NOMO-1 (cell line): ENCODE measurements around the gene ZNF248.
"Not testable (repeated sequence)": the region's sequence is repeated elsewhere in the genome, so short reads cannot be mapped to it uniquely, and the experiment has no call there.

ENCODE experiments used
- DNase-seq, 2 experiments: peaks; one replicate each; lab custom pipeline; 2025; ENCODE audit not compliant: unreplicated experiment in 2 of 2; lab: John Stamatoyannopoulos, UW

The ZNF248 gene

DNA sequence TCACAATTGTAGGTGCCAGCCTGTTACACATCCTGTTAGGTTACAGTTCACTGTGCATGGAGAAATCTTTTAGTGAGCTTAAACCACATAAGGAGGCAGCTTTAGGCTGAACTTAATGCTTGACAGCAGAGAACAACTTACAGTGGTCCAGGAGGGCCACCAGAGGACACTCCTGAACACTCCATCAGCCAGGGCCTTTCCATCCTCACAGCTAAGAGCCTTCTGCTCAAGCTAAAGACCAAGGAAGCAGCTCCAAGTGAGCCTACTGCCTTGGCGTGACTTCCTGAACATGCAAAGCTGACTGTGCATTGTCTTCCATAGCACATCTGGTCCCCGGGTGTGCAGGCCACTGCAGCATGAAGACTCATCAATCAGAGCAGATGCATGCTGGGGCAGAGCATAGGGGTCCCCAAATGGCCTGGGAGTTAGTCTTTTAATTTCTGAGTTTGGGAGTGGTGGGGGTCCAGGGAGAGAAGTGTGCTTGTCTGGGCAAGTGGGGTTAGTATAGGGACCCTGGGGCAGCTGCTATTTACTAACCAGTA lies 105.0 kb downstream of the ZNF248 start:
- no peak for DNase-seq

DNA sequence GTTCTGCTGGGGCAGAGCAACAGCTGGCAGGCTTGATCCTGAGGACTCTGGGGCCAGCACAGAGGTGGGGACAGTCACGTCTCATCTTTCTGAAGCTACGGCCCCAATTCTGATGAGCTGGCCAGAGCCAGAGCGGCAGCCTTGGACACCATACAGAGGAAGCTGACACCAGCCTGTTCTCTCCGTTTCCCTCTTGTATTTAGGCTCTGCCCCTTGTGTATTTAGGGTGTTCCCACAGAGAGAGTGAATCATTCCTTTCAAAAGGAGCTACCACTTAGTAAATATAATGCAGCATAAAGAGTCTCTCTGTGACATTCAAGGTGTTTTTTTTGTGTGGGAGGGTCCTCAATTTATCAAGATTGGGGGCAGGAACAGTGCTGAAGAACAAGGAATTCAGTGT lies 109.2 kb downstream of the ZNF248 start:
- no peak for DNase-seq

DNA sequence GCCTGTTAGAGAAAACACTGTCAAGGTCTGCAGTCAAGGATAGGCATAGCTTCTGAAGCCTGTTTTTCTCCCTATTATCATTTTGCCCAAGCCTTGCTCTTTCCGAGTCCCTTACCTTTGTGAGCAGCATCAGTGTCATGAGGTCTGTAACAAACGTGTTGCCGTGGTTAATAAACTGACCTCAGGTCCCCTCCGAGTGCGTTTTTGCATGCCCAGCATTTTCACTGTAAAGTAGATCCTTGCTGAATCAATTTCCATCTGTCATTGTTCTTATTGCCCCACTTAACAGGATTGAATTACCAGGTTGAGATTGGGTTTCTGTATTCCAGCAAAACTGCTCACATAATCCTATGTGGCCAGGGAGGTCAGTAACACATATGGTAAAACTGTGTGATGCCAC lies 110.3 kb downstream of the ZNF248 start:
- DNase-seq, result no peak

DNA sequence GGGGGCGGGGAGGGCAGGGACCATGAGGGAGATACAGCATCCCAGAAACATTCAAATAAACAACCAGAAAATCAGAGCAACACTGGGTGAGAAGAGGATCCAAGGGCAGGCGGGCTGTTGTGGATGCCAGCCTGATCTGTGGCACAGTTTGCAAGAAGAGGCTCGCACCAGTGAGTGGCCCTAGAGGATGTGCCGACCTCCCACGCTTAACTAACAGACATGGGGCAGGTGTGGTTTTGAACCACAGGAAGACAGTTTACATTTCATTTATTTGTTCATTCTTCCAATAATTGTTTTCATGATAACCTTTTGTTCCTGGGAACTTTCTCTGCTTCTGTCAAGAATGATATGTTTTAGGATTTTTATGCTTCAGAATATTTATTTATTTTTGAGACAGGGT lies 115.6 kb downstream of the ZNF248 start:
- DNase-seq, result no peak

DNA sequence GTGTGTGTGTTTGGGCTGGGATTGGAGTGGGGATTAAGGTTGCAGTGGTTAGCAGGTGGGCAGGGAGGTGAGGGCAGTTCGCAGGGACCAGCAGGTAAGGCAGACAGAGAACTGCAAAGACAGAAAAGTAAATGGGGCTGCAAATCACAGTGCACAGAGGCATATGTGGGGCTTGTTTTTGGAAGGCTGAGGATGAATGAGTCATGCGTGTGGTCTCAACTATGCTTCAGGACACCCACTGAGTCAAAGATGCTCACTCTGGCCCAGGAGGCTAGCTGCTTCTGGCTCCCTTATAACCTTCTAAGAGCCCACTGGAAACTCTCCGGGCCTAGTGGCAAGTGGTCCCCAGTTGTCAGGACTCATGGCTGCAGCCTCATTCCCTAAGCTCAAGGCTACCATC lies 118.2 kb downstream of the ZNF248 start:
- DNase-seq, result no peak

DNA sequence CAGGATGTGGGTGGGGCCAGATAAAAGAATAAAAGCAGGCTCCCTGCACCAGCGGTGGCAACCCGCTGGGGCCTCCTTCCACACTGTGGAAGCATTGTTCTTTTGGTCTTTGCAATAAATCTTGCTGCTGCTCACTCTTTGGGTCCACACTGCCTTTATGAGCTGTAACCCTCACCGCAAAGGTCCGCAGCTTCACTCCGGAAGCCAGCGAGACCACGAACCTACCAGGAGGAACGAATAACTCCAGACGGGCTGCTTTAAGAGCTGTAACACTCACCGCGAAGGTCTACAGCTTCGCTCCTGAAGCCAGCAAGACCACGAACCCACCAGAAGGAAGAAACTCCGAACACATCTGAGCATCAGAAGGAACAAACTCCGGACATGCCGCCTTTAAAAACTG lies 119.2 kb downstream of the ZNF248 start:
- not testable (repeated sequence) for DNase-seq

DNA sequence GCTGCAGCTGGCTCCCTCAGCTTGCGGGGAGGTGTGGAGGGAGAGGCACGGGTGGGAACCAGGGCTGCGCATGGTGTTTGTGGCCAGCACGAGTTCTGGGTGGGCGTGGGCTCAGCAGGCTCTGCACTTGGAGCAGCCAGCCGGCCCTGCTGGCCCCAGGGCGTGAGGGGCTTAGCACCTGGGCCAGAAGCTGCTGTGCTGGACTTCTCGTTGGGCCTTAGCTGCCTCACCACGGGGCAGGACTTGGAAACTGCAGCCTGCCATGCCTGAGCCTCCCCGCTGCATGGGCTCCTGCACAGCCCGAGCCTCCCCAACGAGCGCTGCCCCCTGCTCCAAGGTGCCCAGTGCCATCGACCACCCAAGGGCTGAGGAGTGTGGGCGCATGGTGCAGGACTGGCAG lies 120.1 kb downstream of the ZNF248 start:
- DNase-seq, result no peak

DNA sequence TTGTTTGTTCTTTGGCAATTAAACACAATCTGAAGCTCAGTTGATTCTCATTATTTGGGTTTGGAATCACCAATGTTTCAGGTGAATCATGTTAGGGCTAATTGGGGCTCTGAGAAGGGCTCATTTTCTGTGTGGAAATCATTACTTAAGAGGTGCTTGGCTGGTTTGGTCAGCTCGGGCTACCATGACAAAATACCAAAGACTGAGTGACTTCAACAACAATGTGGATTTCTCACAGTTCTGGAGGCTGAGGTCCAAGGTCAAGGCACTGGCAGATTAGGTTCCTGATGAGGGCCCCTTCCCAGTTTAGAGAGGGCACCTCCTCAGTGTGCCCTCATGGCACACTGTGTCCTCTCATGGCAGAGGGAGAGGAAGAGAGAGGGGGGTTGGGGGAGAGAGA lies 121.3 kb downstream of the ZNF248 start:
- DNase-seq, result no peak

DNA sequence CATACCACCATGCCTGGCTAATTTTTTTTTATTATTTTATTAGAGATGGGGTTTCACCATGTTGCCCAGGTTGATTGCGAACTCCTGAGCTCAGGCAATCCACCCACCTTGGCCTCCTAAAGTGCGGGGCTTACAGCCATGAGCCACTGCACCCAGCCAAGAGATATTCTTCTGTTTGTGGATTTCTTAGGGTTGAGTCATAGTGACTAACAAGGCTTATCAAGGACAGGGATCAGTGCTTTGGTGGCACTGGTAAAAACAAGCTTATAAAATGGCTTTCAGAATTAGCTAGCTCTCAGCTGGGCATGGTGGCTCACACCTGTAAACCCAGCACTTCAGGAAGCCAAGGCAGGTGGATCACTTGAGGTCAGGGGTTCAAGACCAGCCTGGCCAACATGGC lies 122.4 kb downstream of the ZNF248 start:
- no peak for DNase-seq
